Measurements from ENCODE around the gene FUS. TPM values are rescaled to one million over a fixed set of nuclear protein-coding genes. Genes with fewer than 3 reads are reported as not detected.

Gene FUS
- total RNA-seq, 1 donor from 2014 or later = 752 TPM

DNA sequence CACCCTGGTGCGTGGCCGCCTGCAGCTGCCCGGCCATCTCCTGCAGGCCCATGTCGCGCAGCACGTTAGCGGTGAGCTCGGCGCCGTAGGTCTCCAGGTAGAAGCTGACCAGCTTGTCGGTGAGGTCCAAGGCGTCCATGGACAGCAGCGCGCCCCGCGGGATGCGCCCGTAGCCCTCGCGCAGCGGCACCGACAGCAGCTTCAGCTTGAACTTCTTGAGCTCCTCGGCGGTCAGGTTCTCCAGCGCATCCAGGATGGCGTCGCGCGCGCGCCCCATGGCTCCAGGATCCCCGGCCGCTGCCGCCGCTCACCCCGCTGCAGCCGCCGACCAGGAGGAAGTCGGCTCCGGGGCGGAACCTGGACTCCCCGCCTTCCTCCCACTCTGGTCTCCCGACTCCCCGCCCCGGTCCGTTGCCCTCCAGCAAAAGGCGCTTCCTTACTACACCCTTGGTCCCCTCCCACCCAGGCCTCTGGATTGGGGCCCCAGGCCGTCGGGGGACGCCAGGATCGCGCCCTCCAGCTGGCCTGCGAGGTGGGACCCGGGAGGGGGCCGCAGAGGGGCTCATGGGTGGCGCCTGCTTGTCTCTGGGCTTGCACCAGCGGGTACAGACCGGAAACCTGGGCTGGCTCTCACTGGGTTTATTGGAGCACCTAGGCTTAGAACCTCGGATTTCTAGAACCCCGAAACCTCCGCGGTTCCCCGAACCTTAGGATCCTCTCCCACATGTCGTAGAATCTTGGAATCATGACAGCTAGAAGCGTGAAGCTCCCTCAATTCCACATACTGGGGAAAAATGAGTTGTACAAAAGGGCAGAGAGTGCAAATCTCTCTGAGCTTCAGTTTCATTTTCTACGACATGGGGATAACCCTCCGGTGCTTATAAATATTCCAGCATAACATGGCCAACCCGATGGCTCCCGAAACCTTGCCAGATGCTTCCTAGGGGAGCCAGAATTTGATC lies 22.8 kb downstream of the FUS start, which contains the start of gene PYCARD:
Gene PYCARD, minus strand, starts transcription at position 347 of the 962 bp plus-strand sequence. Its CDS starts 70 bp downstream, at position 277.
- ATAC-seq (ENCODE audit: low read depth) = peak; percentile 32
- Mint-ChIP-seq H3K27ac (peak within 1 kb of the TSS; percentile 86), H3K9me3 (no peaks in the 10 kb centered on the region), H3K4me3 (peak within 1 kb of the TSS; percentile 91), H3K27me3 (no peaks in the 10 kb centered on the region), H3K4me1 (peaks cover 56% of the 10 kb centered on the region), H3K36me3 (ENCODE audit: low read depth) (peaks cover 28% of the 10 kb centered on the region)
- DNase-seq = peak; percentile 61
- TF ChIP-seq, protein P1, sequence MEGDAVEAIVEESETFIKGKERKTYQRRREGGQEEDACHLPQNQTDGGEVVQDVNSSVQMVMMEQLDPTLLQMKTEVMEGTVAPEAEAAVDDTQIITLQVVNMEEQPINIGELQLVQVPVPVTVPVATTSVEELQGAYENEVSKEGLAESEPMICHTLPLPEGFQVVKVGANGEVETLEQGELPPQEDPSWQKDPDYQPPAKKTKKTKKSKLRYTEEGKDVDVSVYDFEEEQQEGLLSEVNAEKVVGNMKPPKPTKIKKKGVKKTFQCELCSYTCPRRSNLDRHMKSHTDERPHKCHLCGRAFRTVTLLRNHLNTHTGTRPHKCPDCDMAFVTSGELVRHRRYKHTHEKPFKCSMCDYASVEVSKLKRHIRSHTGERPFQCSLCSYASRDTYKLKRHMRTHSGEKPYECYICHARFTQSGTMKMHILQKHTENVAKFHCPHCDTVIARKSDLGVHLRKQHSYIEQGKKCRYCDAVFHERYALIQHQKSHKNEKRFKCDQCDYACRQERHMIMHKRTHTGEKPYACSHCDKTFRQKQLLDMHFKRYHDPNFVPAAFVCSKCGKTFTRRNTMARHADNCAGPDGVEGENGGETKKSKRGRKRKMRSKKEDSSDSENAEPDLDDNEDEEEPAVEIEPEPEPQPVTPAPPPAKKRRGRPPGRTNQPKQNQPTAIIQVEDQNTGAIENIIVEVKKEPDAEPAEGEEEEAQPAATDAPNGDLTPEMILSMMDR (IDR thresholded peaks at IDR 0.05) = no peak
- CTCF ChIA-PET = interaction anchor here (0.8 to 2.4 kb wide), 5 partner anchors 9 to 180 kb away, joined by 3 to 20 read pairs (median 5); partner anchors contain the start of gene PYDC1
- POLR2A ChIA-PET = interaction anchor here (0.5 to 7.0 kb wide), 26 partner anchors 9 to 1229 kb away, joined by 3 to 146 read pairs (median 6); partner anchors contain the start of genes ARMC5, FUS, ITGAM and KAT8
- intact Hi-C loops (cut with micrococcal nuclease) = loop anchor here (1.0 to 5.0 kb wide), 5 partner anchors 14 to 131 kb away; partner anchors contain the start of genes FUS and ITGAM

DNA sequence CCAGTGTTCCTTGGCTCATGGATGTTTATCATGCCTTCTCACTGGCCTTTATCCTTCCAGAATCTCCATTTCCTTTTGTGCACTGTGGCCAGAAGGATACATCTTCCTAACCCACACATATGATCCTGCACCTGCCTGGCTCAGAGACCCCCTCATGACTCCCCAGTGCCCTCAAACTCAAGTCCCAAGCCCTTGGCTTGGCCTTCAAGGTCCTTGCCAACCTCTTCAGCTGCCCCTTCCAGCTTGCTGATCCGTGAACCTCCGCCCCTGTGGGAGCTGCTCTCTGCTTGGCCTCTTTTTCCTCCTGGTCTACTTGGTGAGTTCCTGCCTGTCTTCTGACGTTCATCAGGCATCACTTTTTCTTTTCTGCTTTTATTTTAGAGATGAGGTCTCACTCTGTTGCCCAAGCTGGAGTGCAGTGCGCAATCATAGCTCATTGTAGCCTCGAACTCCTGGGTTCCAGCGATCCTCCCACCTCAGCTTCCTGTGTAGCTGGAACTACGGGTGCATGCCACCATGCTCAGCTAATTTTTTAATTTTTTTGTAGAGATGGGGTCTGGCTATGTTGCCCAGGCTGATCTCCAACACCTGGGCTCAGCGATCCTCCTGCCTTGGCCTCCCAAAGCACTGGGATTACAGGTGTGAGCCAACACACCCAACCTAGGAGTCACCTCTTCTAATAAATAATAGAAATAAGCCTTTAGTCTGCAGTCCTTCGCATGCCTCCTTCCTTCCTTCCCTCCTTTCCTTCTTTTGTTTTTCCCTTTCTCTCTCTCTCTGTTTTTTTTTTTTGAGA lies 25.1 kb downstream of the FUS start:
- Mint-ChIP-seq H3K4me1 (peaks cover 38% of the 10 kb centered on the region), H3K27ac (peak overlapping the region; percentile 14), H3K4me3 (peak overlapping the region; percentile 8), H3K36me3 (ENCODE audit: low read depth) (peaks cover 6% of the 10 kb centered on the region), H3K27me3 (no peaks in the 10 kb centered on the region), H3K9me3 (no peaks in the 10 kb centered on the region)
- CTCF ChIA-PET = no interaction called here
- intact Hi-C loops (cut with micrococcal nuclease) = loop anchor here (5.0 kb wide), 2 partner anchors 37 to 52 kb away; partner anchors contain the start of gene ITGAM
- POLR2A ChIA-PET = interaction anchor here (0.6 to 1.2 kb wide), 8 partner anchors 10 to 86 kb away, joined by 3 to 9 read pairs (median 4); partner anchors contain the start of genes FUS and ITGAM
- TF ChIP-seq, protein P1 (IDR thresholded peaks at IDR 0.05) = no peak
- ATAC-seq (ENCODE audit: low read depth) = no peak
- no peak for DNase-seq

DNA sequence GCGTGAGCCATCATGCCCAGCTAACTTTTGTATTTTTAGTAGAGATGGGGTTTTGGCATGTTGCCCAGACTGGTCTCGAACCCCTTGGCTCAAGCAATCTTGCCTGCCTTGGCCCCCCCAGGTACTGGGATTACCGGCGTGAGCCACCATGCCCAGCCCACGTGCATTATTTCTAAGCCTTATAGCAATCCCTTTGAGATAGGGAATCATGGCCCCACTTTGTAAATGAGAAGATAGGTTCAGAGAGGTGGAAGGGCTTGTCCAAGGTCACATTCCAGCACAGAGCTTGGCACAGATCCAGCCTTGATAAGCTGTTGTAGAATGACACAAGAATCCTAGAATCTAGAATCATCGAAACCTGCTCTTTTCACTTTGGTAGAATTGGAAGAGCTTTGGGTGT lies 26.8 kb downstream of the FUS start:
- DNase-seq (no peak), ATAC-seq (ENCODE audit: low read depth) (no peak)
- ChIA-PET CTCF (no interaction called here), POLR2A (interaction anchor here (2.0 kb wide), 1 partner anchor 144 kb away, joined by 5 read pairs; no protein-coding TSS in a partner anchor)
- TF ChIP-seq, protein P1 (IDR thresholded peaks at IDR 0.05) = no peak
- peaks cover 24% of the 10 kb centered on the region for H3K4me1 Mint-ChIP-seq
- H3K9me3 Mint-ChIP-seq = no peaks in the 10 kb centered on the region
- H3K4me3 Mint-ChIP-seq = no peak overlapping the region
- H3K36me3 Mint-ChIP-seq (ENCODE audit: low read depth) = peaks cover 3% of the 10 kb centered on the region
- no peak overlapping the region for H3K27ac Mint-ChIP-seq
- intact Hi-C loops (cut with micrococcal nuclease) = no loop called here
- no peaks in the 10 kb centered on the region for H3K27me3 Mint-ChIP-seq

DNA sequence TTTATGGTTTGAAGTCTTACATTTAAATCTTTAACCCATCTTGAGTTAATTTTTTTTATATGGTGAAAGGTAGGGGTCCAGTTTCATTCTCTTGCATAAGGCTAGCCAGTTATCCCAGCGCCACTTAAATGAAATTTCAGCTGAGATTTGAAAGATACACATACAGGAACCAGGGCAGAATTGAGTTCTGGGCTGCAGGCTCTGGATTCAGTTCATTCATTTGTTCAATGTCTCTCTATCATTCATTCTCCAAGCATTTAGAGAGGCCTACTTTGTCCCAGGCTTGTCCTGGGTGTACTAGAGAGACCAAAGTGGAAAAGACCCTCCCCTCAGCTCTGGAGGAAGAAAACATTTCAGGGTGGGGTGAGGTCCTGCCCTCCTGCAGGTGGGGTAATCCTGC lies 33.4 kb downstream of the FUS start:
- no peaks in the 10 kb centered on the region for H3K9me3 Mint-ChIP-seq

More for the DNA sequence above, 33.4 kb downstream of the FUS start:
- no peak for DNase-seq
- H3K4me1 Mint-ChIP-seq = peaks cover 48% of the 10 kb centered on the region
- no peaks in the 10 kb centered on the region for H3K36me3 Mint-ChIP-seq (ENCODE audit: low read depth)
- TF ChIP-seq, protein P1 (IDR thresholded peaks at IDR 0.05) = no peak
- ATAC-seq (ENCODE audit: low read depth) = no peak
- POLR2A ChIA-PET = interaction anchor here (0.6 to 5.1 kb wide), 3 partner anchors 11 to 110 kb away, joined by 3 to 34 read pairs (median 3); partner anchors contain the start of genes FUS and PYCARD
- peaks cover 19% of the 10 kb centered on the region for H3K27me3 Mint-ChIP-seq
- no peak overlapping the region for H3K27ac Mint-ChIP-seq
- peak overlapping the region; percentile 55 for H3K4me3 Mint-ChIP-seq
- intact Hi-C loops (cut with micrococcal nuclease) = no loop called here
- CTCF ChIA-PET = no interaction called here
